Ishikawa (cell line): ENCODE data around the gene TSN.
A peak's percentile ranks its signal among the peaks of the same experiment; 100 is the strongest.

Source experiments
- CEBPB ChIP-seq: IDR thresholded peaks from 2 replicates; pipeline ENCODE4 v1.6.1; 2012
- CREB1 ChIP-seq: IDR thresholded peaks from 2 replicates; pipeline ENCODE4 v1.6.1; 2012; ENCODE audit warnings: low read depth
- EGR1 ChIP-seq: IDR thresholded peaks from 2 replicates; pipeline ENCODE4 v1.6.1; 2012
- EP300 ChIP-seq: IDR thresholded peaks from 2 replicates; pipeline ENCODE4 v1.6.1; 2012; ENCODE audit warnings: borderline replicate concordance
- FOXM1 ChIP-seq: IDR thresholded peaks from 2 replicates; pipeline ENCODE4 v1.6.1; 2012; ENCODE audit warnings: low read depth, borderline replicate concordance
- MAX ChIP-seq: IDR thresholded peaks from 2 replicates; pipeline ENCODE4 v1.6.1; 2012
- NFIC ChIP-seq: IDR thresholded peaks from 2 replicates; pipeline ENCODE4 v1.6.1; 2012
- RAD21 ChIP-seq: IDR thresholded peaks from 2 replicates; pipeline ENCODE4 v1.6.1; 2012; ENCODE audit warnings: low read depth
- REST ChIP-seq: IDR thresholded peaks from 2 replicates; pipeline ENCODE4 v1.6.1; 2012; ENCODE audit warnings: low read depth, mild to moderate bottlenecking
- TAF1 ChIP-seq: IDR thresholded peaks from 2 replicates; pipeline ENCODE4 v1.6.1; 2012; ENCODE audit warnings: low read depth, mild to moderate bottlenecking
- TCF12 ChIP-seq: IDR thresholded peaks from 2 replicates; pipeline ENCODE4 v1.6.1; 2012; ENCODE audit warnings: low read depth
- TEAD4 ChIP-seq: IDR thresholded peaks from 2 replicates; pipeline ENCODE4 v1.6.1; 2012
- USF1 ChIP-seq: IDR thresholded peaks from 2 replicates; pipeline ENCODE4 v1.6.1; 2012
- YY1 ChIP-seq: IDR thresholded peaks from 2 replicates; pipeline ENCODE4 v1.6.1; 2012; ENCODE audit warnings: low read depth
- ZBTB7A ChIP-seq: IDR thresholded peaks from 2 replicates; pipeline ENCODE4 v1.6.1; 2012; ENCODE audit warnings: low read depth

TSN gene

GRCh38 chr2:121746071-121746578, 9.3 kb upstream of the TSN start:
- TF ChIP-seq TCF12 = no peak
- TF ChIP-seq NFIC = no peak
- no peak for TF ChIP-seq YY1
- no peak for TF ChIP-seq MAX
- no peak for TF ChIP-seq CEBPB
- TF ChIP-seq EGR1 = no peak
- TF ChIP-seq TAF1 = no peak
- no peak for TF ChIP-seq CREB1
- no peak for TF ChIP-seq RAD21
- no peak for TF ChIP-seq FOXM1
- no peak for TF ChIP-seq ZBTB7A
- TF ChIP-seq EP300 = no peak
- no peak for TF ChIP-seq REST
- no peak for TF ChIP-seq USF1
- TF ChIP-seq TEAD4 = no peak

GRCh38 chr2:121748202-121748601, 7.2 kb upstream of the TSN start:
- TF ChIP-seq RAD21 (0 out of 2 replicates have a peak, but pooled peaks have one; percentile 4), CREB1 (no peak), YY1 (no peak), NFIC (no peak)

- TF ChIP-seq RAD21 (no peak), TAF1 (no peak), REST (no peak), NFIC (no peak), CEBPB (no peak), FOXM1 (no peak), ZBTB7A (no peak), TCF12 (no peak)
Measured at GRCh38 chr2:121754851-121755236, 607 bp upstream of the TSN start.

- TF ChIP-seq RAD21 (no peak), CEBPB (no peak), EGR1 (no peak), FOXM1 (no peak)
Measured at GRCh38 chr2:121764681-121765228, 9.3 kb downstream of the TSN start.

- TF ChIP-seq TAF1 (no peak), MAX (no peak), TCF12 (no peak), RAD21 (no peak), FOXM1 (no peak), CEBPB (no peak)
Measured at GRCh38 chr2:121766624-121767023, 11.2 kb downstream of the TSN start.

GRCh38 chr2:121768143-121768755, 12.8 kb downstream of the TSN start:
- no peak for TF ChIP-seq USF1

- TF ChIP-seq FOXM1 = no peak
- TF ChIP-seq EP300 = no peak
- TF ChIP-seq TAF1 = no peak
- no peak for TF ChIP-seq EGR1
- TF ChIP-seq NFIC = no peak
- no peak for TF ChIP-seq REST
- TF ChIP-seq TCF12 = no peak
- TF ChIP-seq RAD21 = no peak
- no peak for TF ChIP-seq ZBTB7A
- no peak for TF ChIP-seq USF1
Measured at GRCh38 chr2:121771976-121772742, 16.7 kb downstream of the TSN start.
